Sigmoid colon (tissue), 7 donors: Measurements from ENCODE around the gene OR14C36. TPM values are rescaled to one million over a fixed set of nuclear protein-coding genes. Genes with fewer than 3 reads are reported as not detected.

Experiments
- DNase-seq: peaks from one replicate; pipeline ENCODE4 v3.0.0-alpha.2; 2019
- H3K27ac ChIP-seq, 4 donors: fragments of 200-600 bp; sonication (generic); one replicate each; pipeline ENCODE4 v1.5.1; 2016 to 2019; ENCODE audit warnings: mild to moderate bottlenecking in 1 of 4
- H3K27me3 ChIP-seq, 3 donors: fragments of 200-600 bp; sonication (generic); one replicate each; pipeline ENCODE4 v1.5.1; 2019; ENCODE audit warnings: mild to moderate bottlenecking in 1 of 3
- H3K36me3 ChIP-seq, 4 donors: fragments of 200-600 bp; sonication (generic); one replicate each; pipeline ENCODE4 v1.5.1; 2016 to 2019
- H3K4me1 ChIP-seq, 4 donors: fragments of 200-600 bp; sonication (generic); one replicate each; pipeline ENCODE4 v1.5.1; 2017 to 2019
- H3K4me3 ChIP-seq, 4 donors: fragments of 200-600 bp; sonication (generic); one replicate each; pipeline ENCODE4 v1.5.1; 2017 to 2019; ENCODE audit warnings: mild to moderate bottlenecking in 2 of 4, moderate library complexity in 1 of 4
- H3K9me3 ChIP-seq, 4 donors: fragments of 200-600 bp in 3 of 4; sonication (generic) in 3 of 4; one replicate each; pipeline versions ENCODE4 v1.5.1 to v1.6.1; 2013 to 2019
- CTCF ChIP-seq, 4 experiments: fragments of 450-650 bp in 3 of 4; fragments of 200-600 bp in 1 of 4; IDR thresholded peaks; one replicate each; pipeline ENCODE4 v1.5.1; 2016 to 2019; ENCODE audit warnings: antibody characterized with exemption in 4 of 4, mild to moderate bottlenecking in 3 of 4, moderate library complexity in 2 of 4
- EP300 ChIP-seq, 4 donors: sonication (generic); formaldehyde crosslinking; IDR thresholded peaks; one replicate each; pipeline ENCODE4 v1.6.1; 2017; ENCODE audit warnings: antibody characterized with exemption in 4 of 4
- POLR2A ChIP-seq, 2 donors: fragments of 450-650 bp; IDR thresholded peaks; one replicate each; pipeline ENCODE4 v1.6.1; 2016; ENCODE audit warnings: antibody characterized with exemption in 2 of 2, mild to moderate bottlenecking in 2 of 2, moderate library complexity in 2 of 2
- POLR2AphosphoS5 ChIP-seq, 4 donors: sonication (generic); formaldehyde crosslinking; IDR thresholded peaks; one replicate each; pipeline ENCODE4 v1.6.1; 2017; ENCODE audit warnings: antibody characterized with exemption in 4 of 4
- WGBS, 2 donors: extraction: QIAGEN DNeasy Blood & Tissue Kit; methylation state at CpG; one replicate each; pipeline ENCODE4 v1.1.7; 2013; 5-methylcytosine and 5-hydroxymethylcytosine counted together
- intact Hi-C: fragments of 100-400 bp; cut with DNase I; formaldehyde crosslinking; loops from one replicate; pipeline ENCODE4 v1.15.1; 2023
- polyA plus RNA-seq, 3 donors: library from polyadenylated mRNA; stranded (reverse); fragments of 200-250 nt; gene quantifications; one replicate each; pipeline ENCODE4 v1.2.3, GENCODE V29; 2013
- total RNA-seq, 4 donors: library from RNA; depleted of rRNA; stranded (reverse); fragments of >200 nt; gene quantifications; one replicate each; pipeline ENCODE4 v1.1.0, GENCODE V29; 2016
- donor health status: healthy with polysubstance abuse.
- donor health status: Bipolar disorder and iron deficiency.
- donor health status: healthy.

Gene OR14C36
- total and polyA plus RNA-seq, 7 donors, result not detected

DNA sequence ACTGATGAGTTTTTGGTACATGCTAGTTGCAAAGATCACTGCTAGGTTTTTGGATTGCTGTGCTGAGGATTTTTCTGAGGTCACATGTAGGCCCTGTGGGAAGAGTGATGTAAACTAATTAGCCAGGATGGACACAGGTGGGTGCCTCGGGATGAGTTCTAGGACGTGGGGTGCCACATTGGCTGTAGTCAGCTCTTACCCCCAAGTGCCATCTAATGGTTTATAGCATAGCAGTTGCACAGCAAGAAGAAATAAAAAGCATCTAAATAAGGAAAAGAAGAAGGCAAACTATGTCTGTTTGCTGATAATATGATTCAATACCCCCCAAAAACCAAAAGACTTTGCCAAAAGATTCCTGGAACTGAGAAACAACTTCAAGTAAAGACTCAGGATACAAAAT is 44.5 kb downstream of the OR14C36 start:
- TF ChIP-seq POLR2A (IDR thresholded peaks at IDR 0.05), result no peak
- TF ChIP-seq POLR2AphosphoS5 (IDR thresholded peaks at IDR 0.05), result no peak
- TF ChIP-seq CTCF (IDR thresholded peaks at IDR 0.05), result no peak
- TF ChIP-seq EP300 (IDR thresholded peaks at IDR 0.05), result no peak
- H3K4me1 ChIP-seq, result no peaks in the 10 kb centered on the region
- H3K27me3 ChIP-seq, result no peaks in the 10 kb centered on the region
- no peak overlapping the region for H3K4me3 ChIP-seq
- intact Hi-C loops, result no loop called here
- no peak for DNase-seq
- no peaks in the 10 kb centered on the region for H3K36me3 ChIP-seq
- 44 to 68% methylated on average over 2 of the region's 2 CpGs for WGBS, 2 donors
- H3K9me3 ChIP-seq, result no peaks in the 10 kb centered on the region
- no peak overlapping the region for H3K27ac ChIP-seq

Other genes with a start within 250 kb of the OR14C36 start
- gene OR2M5, start 203.6 kb upstream of the OR14C36 start, total RNA-seq, result not detected
- not detected for gene OR2M5, start 203.6 kb upstream of the OR14C36 start, polyA plus RNA-seq
- under 1 TPM in 1 of 4 donors, not detected in 3; 0.36 TPM for gene OR2M2, start 174.0 kb upstream of the OR14C36 start, total RNA-seq
- gene OR2M2, start 174.0 kb upstream of the OR14C36 start, polyA plus RNA-seq, result not detected
- not detected for gene OR2M3, start 151.5 kb upstream of the OR14C36 start, total RNA-seq
- not detected for gene OR2M3, start 151.5 kb upstream of the OR14C36 start, polyA plus RNA-seq
- gene OR2M4, start 117.4 kb upstream of the OR14C36 start, total RNA-seq, result not detected
- gene OR2M4, start 117.4 kb upstream of the OR14C36 start, polyA plus RNA-seq, result not detected
- gene OR2T33, start 70.8 kb upstream of the OR14C36 start, total RNA-seq, result not detected
- not detected for gene OR2T33, start 70.8 kb upstream of the OR14C36 start, polyA plus RNA-seq
- gene OR2T12, start 45.4 kb upstream of the OR14C36 start, total RNA-seq, result not detected
- gene OR2T12, start 45.4 kb upstream of the OR14C36 start, polyA plus RNA-seq, result not detected
- not detected for gene OR2M7, start 24.2 kb upstream of the OR14C36 start, total RNA-seq
- gene OR2M7, start 24.2 kb upstream of the OR14C36 start, polyA plus RNA-seq, result not detected
- not detected for gene OR2T4, start 12.9 kb downstream of the OR14C36 start, total RNA-seq
- gene OR2T4, start 12.9 kb downstream of the OR14C36 start, polyA plus RNA-seq, result not detected
- gene OR2T6, start 27.0 kb downstream of the OR14C36 start, total RNA-seq, result not detected
- gene OR2T6, start 27.0 kb downstream of the OR14C36 start, polyA plus RNA-seq, result not detected
- gene OR2T1, start 54.3 kb downstream of the OR14C36 start, total RNA-seq, result not detected
- gene OR2T1, start 54.3 kb downstream of the OR14C36 start, polyA plus RNA-seq, result not detected
- gene OR2T2, start 96.9 kb downstream of the OR14C36 start, total RNA-seq, result not detected
- not detected for gene OR2T2, start 96.9 kb downstream of the OR14C36 start, polyA plus RNA-seq
- not detected for gene OR2T3, start 124.6 kb downstream of the OR14C36 start, total RNA-seq
- gene OR2T3, start 124.6 kb downstream of the OR14C36 start, polyA plus RNA-seq, result not detected
- gene OR2T5, start 139.8 kb downstream of the OR14C36 start, total RNA-seq, result not detected
- not detected for gene OR2T5, start 139.8 kb downstream of the OR14C36 start, polyA plus RNA-seq
- gene OR2G6, start 159.3 kb downstream of the OR14C36 start, total RNA-seq, result not detected
- not detected for gene OR2G6, start 159.3 kb downstream of the OR14C36 start, polyA plus RNA-seq
- not detected for gene OR2T29, start 214.0 kb downstream of the OR14C36 start, total RNA-seq
- not detected for gene OR2T29, start 214.0 kb downstream of the OR14C36 start, polyA plus RNA-seq
- gene OR2T34, start 226.0 kb downstream of the OR14C36 start, total RNA-seq, result not detected
- not detected for gene OR2T34, start 226.0 kb downstream of the OR14C36 start, polyA plus RNA-seq
- not detected for gene OR2T10, start 248.9 kb downstream of the OR14C36 start, total RNA-seq
- gene OR2T10, start 248.9 kb downstream of the OR14C36 start, polyA plus RNA-seq, result under 1 TPM in 1 of 3 donors, not detected in 2; 0.01 TPM